NAMALWA (cell line): ENCODE data around the gene KHDC1.
"Not testable (repeated sequence)": the region's sequence is repeated elsewhere in the genome, so short reads cannot be mapped to it uniquely, and the experiment has no call there.

Source experiments
- DNase-seq: peaks from one replicate; pipeline ENCODE4 v3.0.0-alpha.2; 2015; ENCODE audit warnings: low spot score

Gene KHDC1

GRCh38 chr6:73248192-73248903 lies 14.6 kb downstream of the KHDC1 start:
- no peak for DNase-seq

- no peak for DNase-seq
Observed at GRCh38 chr6:73242001-73242400, 21.0 kb downstream of the KHDC1 start.

- DNase-seq, result no peak
Observed at GRCh38 chr6:73240730-73241129, 22.3 kb downstream of the KHDC1 start.

GRCh38 chr6:73236144-73236750 lies 26.7 kb downstream of the KHDC1 start:
- DNase-seq, result no peak

- DNase-seq, result no peak
Observed at GRCh38 chr6:73234733-73235132, 28.3 kb downstream of the KHDC1 start.

GRCh38 chr6:73233971-73234370 lies 29.0 kb downstream of the KHDC1 start:
- not testable (repeated sequence) for DNase-seq

GRCh38 chr6:73233048-73233447 lies 29.9 kb downstream of the KHDC1 start:
- DNase-seq, result no peak

GRCh38 chr6:73231986-73232391 lies 31.0 kb downstream of the KHDC1 start:
- peak; percentile 28 for DNase-seq

- DNase-seq, result no peak
Observed at GRCh38 chr6:73227606-73228255, 35.3 kb downstream of the KHDC1 start.

- no peak for DNase-seq
Observed at GRCh38 chr6:73225396-73225795, 37.6 kb downstream of the KHDC1 start, which contains the start of gene KHDC1L. TSS of gene KHDC1L (minus strand) at chr6:73225496. CDS start at chr6:73225408, 88 bp downstream.

GRCh38 chr6:73216859-73217258 lies 46.1 kb downstream of the KHDC1 start:
- no peak for DNase-seq

GRCh38 chr6:73209117-73209516 lies 53.9 kb downstream of the KHDC1 start:
- DNase-seq, result no peak

GRCh38 chr6:73207221-73207837 lies 55.7 kb downstream of the KHDC1 start:
- no peak for DNase-seq

GRCh38 chr6:73204252-73204651 lies 58.7 kb downstream of the KHDC1 start:
- no peak for DNase-seq

GRCh38 chr6:73203098-73203497 lies 59.9 kb downstream of the KHDC1 start:
- DNase-seq, result no peak

GRCh38 chr6:73200735-73201134 lies 62.3 kb downstream of the KHDC1 start:
- no peak for DNase-seq

GRCh38 chr6:73200247-73200646 lies 62.7 kb downstream of the KHDC1 start:
- DNase-seq, result no peak

- no peak for DNase-seq
Observed at GRCh38 chr6:73194744-73195143, 68.3 kb downstream of the KHDC1 start.

GRCh38 chr6:73193302-73193701 lies 69.7 kb downstream of the KHDC1 start:
- DNase-seq, result not testable (repeated sequence)
